GM23248 (cell line): ENCODE results near the gene TRIM63.

ENCODE experiments used
- EZH2 ChIP-seq: fragments of 200-600 bp; sonication (generic); IDR thresholded peaks from 2 replicates; pipeline ENCODE4 v1.6.1; 2018; ENCODE audit warnings: antibody characterized with exemption, mild to moderate bottlenecking; ENCODE audit not compliant: insufficient read depth, poor library complexity, severe bottlenecking
- EZH2phosphoT487 ChIP-seq: fragments of 200-600 bp; sonication (generic); IDR thresholded peaks from 2 replicates; pipeline ENCODE4 v1.6.1; 2018; ENCODE audit warnings: antibody characterized with exemption, moderate library complexity, mild to moderate bottlenecking, low read depth; ENCODE audit not compliant: insufficient read depth

DNA sequence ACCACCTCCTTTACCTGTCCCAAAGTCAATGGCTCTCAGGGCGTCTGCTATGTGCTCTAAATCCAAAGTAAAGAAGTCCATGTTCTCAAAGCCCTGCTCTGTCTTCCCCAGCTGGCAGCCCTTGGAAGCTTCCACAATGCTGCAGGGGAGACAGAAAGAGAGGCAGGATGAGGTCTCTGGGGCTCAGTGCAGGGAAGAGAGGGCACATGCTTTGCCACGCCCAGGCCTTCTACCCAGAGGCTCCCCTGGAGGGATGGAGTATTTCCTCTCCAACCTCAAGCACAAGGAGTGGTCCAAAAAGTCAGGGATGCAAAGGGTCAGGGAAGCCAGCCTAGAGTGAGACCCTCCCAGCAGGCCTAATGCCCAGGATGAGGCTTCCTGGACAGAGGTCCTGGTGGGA is 10.2 kb downstream of the TRIM63 start:
- TF ChIP-seq EZH2phosphoT487 (no peak), EZH2 (no peak)
